ENCODE data around the gene MYH14. TPM values are rescaled to one million over a fixed set of nuclear protein-coding genes. Genes with fewer than 3 reads are reported as not detected.
A peak's percentile ranks its signal among the peaks of the same experiment; 100 is the strongest.

The MYH14 gene
- total RNA-seq, result 70.5 TPM

DNA sequence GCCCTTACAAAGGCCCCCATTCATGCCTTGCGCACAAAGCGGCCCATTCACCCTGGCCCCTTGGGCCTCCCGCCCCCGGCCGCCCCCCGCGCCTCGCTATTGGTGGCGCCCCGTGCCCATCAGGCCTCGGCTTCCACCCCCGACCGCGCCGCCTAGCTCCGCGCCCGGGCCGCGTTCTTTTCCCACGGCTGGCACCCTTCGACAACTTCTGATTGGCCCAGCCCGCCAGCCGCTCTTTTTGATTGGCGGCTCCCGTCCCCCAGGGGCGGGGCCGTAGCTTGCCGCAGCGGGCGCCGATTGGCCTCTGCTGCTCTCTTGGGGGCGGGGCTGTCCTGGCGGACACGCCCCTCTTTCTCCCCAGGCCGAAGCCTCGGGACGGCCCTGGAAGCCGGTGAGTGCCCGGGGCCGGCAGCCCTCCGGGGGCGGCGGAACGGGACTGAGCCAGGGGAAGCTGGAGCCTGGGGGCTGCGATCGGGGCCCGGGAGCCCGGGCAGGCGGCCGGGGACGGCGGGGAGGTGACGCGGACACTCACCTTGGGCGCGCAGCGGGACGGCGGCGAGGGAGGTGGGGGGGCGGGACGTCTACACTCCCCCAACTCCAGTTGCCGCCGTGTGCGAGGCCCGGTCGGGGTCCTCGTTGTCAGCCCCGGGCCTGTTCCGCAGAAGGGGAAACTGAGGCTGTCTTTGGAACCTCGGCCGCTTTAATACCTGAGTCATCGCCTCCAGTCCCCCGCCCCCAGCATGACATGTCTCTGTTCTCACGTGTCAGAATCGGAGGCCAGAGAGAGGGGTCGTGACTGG, at the start of gene MYH14:
Gene MYH14, plus strand, starts transcription at position 342 of the 800 bp plus-strand sequence. CDS start 6,744 bp downstream, outside the sequence.
- ATAC-seq (peak; percentile 81), DNase-seq (ENCODE audit: low spot score) (peak; percentile 97)

DNA sequence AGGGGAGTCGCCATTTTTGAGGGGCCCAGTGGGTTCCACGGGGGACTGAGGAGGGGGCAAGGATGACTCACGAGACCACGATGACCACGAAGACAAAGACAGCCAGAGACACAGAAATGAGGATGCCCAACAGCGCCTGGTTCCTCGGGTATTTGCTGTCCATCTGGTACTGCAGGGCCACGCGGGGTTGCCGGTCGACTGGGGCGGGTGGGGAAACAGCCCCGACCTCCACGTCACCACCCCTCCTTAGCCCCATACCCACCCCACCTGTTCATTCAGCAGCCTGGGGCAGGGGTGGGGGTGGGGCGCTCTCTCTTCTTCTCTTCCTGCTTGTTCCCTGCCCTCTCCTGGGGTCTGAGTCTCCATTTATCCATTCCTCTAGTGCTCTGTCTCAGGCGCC, 48.9 kb upstream of the MYH14 start:
- DNase-seq (ENCODE audit: low spot score) (no peak), ATAC-seq (no peak)

DNA sequence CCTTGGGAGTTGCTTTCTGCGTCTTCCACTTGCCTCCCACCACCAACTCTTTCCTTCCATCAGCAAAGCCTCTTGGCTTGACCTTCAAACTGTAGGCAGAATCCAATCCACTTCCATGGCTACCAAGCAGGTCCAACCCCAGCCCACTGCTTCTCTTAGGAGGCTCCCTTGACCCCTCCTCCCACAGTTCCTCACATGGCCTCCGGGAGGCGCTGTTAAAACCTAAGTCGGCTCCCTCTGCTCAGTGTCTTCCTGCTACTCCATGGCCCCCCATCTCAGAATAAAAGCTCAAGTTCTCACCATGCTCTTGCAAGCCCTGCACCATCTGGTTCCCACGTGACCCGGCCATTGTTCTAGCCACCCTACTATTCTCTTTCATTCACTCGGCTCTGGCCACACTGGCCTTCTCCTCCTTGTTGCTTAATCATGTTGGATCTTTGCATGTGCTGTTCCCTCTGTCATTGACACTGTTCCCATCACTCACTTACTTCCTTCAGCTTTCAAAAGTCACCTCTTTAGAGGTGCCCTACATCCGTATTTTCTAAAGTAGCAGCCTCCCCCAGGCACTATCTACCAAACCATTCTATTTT, 47.8 kb upstream of the MYH14 start:
- no peak for ATAC-seq
- no peak for DNase-seq (ENCODE audit: low spot score)

DNA sequence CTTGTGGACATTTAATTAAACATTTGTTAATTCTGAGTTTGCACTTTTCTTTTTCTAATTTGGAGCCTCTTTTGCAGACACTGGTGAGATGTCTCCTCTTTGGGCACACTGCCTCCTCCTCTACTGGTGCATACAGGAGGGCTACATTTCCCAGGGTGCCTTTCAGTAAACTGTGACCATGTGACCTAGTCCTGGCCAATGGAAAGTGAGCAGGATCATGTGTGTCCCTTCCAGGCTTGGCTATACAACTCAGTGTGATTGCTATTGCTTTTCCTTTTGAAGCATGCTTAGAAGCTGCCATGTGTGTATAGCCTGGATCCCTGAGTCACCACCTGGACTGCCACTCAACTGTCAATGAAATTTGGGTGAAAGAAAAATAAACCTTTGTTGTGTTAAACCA, 44.8 kb upstream of the MYH14 start:
- DNase-seq (ENCODE audit: low spot score) (no peak), ATAC-seq (no peak)

DNA sequence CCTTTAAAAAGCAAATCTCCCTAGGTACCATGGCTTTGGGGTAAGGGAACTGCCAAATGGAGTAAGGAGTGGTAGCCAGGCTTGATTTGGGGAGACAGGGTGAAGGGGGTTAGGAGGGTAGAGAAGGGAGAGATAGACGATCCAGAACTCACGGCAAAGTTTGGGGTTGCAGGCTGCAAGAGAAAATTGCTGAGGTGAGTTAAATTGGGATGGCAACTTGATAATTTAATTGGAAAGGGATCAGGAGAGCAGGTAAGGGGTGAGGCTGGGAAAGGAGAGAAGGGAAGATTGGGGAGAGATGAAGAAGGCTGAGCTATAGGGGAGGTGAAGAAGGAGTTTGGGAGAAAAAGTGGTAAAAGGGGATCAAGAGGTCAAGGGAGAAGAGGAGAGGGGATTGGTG, 44.3 kb upstream of the MYH14 start:
- DNase-seq (ENCODE audit: low spot score), result no peak
- ATAC-seq, result no peak

DNA sequence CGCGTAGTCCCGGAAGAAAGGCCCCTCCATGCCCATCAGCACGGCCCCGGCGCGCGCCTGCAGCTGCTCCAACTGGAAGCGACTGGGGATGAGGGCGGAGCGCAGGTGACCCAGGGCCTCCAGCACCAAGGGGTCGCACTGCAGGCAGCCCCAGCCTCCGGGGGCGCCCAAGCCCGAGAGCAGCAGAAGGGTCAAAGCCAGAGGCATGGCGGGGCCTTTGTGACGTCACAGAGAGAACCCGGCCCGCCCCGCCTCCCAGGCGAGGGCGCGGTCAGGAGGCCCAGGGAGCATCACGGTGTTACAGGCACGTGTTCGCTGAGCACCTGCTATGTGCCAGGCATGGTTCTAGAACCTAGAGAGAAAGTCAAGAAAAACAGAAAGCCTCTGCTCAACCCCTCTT, 40.4 kb upstream of the MYH14 start, which contains the start of gene IZUMO2:
Gene IZUMO2, minus strand, starts transcription at position 294 of the 400 bp plus-strand sequence. Its CDS starts 87 bp downstream, at position 207.
- no peak for DNase-seq (ENCODE audit: low spot score)
- no peak for ATAC-seq

DNA sequence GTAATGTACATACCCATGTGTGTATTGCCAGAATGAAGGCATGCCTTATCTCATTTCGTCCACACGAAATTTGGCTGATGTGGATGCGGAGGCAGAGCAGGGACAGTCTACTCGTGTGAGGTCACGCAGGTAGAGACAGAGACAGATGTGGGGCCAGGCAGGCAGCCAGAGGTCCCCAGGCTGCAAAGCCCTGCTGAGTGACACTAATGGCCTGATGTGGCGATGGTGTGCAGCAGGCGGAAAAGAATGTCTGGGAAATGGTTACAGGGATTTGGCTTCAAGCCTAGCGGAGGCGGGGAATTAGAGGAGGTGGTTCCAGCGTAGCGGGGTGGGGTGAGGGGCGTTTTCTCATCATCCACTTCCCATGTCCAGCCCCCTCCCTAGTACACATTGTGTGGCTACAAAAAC, 36.1 kb upstream of the MYH14 start:
- no peak for ATAC-seq
- no peak for DNase-seq (ENCODE audit: low spot score)

DNA sequence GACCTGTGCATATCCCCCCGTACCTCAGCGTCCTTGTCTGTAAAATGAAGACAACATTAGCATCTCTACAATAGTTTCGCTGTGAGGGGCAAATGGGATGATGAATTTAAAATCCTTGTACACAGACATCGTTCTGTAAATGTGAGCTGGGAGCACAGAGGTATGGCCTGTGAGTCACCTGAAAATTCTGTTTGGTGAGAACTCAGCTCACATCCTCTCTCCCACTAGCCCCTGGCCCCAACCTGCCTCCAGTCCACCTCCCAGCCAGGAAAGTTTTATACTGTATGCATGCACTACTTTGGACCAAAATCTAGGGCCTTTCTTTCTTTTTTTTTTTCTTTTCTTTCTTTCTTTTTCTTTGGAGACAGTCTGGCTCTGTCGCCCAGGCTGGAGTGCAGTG, 31.7 kb upstream of the MYH14 start:
- ATAC-seq (no peak), DNase-seq (ENCODE audit: low spot score) (no peak)

DNA sequence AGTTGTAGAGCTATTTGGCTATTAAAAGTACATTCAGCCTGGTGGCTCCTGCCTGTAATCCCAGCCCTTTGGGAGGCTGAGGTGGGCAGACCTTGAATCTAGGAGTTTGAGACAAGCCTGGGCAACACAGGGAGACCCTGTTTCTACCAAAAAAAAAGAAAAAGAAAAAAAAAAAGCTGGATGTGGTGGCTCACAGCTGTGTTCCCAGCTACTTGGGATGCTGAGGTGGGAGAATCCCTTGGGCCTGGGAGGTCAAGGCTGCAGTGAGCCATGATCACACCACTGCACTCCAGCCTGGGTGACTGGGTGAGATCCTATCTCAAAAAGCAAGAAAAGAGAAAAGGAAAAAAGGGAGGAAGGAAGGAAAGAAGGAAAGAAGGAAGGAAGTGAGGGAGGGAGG, 30.7 kb upstream of the MYH14 start:
- ATAC-seq (no peak), DNase-seq (ENCODE audit: low spot score) (no peak)

DNA sequence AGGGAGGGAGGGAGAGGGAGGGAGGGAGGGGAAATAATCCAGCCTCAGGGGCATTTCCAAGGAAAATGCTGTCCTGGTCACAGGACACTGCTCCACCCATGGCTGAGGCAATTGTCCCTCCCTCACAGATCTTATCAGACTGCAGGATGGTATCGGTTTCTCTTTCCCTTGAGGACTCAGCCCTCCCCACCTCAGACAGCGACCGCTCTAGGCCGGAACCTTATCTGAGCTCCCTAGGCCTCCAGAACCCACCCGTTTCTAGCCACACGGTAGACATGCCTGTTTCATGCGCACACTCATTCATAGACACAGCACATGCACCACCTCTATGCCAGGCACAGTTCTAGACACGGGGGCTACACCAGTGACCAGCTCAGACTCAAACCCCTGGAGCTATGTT, 30.3 kb upstream of the MYH14 start:
- no peak for DNase-seq (ENCODE audit: low spot score)
- peak; percentile 26 for ATAC-seq

DNA sequence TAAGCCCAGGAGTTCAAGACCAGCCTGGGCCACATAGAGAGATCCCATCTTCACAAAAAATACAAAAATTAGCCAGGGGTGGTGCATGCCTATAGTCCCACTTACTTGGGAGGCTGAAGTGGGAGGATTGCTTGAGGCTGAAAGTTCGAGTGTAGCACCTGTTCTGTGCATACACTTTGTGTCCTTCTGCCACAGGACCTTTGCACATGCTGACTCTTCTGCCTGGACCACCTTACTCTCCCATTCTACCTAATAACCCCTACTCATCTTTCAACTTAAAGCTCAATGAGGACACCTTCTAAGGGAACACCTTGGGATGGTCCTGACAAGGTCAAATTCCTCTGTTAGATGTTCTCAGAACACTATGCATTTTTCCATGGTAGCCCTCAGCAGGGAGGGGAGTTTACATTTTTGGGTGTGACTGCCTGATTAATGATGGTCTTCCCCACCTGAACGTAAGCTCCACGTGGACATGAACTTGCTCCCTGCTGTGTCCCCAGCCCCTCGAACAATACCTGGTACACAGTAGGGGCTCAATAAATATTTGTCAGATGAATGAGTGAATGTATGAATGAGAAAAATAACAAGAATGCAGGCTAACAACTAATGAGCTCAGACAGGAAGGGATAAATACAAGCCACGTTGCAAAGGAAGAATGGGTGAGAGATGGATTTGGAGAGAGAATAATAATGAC, 29.2 kb upstream of the MYH14 start:
- DNase-seq (ENCODE audit: low spot score) (no peak), ATAC-seq (no peak)

DNA sequence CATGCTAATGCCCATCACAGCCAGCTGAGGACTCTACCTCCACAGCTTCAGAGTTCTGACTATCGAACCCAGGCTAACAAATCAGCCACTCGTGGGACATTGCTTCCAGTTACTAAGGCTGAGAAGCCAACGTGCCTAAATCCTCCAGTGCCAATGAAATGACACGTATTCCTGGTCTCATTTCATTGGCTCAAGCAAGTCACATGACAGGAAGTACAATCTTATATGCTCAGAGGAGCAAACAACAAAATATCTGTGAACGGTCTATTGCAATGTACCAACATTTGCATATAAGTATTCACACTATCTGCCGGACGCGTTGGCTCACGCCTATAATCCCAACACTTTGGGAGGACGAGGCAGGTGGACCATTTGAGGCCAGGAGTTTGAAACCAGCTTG, 27.5 kb upstream of the MYH14 start:
- ATAC-seq (no peak), DNase-seq (ENCODE audit: low spot score) (no peak)

DNA sequence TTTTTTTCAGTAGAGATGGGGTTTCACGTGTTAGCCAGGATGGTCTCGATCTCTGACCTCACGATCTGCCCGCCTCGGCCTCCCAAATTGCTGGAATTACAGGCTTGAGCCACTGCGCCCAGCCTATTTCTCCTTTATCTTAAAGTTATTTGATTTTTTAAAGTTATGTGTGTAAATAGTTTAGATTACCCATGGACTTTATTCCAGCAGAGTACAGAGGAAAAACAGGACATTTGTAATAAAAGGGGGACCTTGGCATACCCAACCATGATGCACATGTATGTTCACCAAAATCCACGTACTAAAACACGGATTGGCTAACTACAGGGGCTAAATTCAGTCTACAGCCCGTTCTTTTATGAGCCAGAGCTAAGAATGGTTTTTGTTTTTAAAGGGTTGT, 26.6 kb upstream of the MYH14 start:
- ATAC-seq (no peak), DNase-seq (ENCODE audit: low spot score) (no peak)

DNA sequence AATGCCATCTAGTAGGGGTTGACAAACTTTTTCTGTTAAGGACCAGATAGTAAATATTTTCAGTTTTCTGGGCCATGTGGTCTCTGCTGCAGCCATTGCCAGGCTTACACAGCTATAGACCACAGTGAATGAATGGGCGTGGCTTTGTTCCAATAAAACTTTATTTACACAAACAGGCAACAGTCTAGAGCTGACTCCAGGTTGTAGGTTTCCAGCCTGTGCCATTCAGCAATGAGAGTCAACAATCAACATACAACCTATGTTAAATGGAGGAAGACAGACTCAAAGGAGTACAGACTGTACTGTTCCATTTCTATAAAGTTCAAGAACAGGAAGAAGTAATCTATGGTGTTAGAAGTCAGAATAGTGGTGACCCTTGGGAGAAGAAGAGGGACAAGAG, 25.1 kb upstream of the MYH14 start:
- ATAC-seq, result no peak

DNA sequence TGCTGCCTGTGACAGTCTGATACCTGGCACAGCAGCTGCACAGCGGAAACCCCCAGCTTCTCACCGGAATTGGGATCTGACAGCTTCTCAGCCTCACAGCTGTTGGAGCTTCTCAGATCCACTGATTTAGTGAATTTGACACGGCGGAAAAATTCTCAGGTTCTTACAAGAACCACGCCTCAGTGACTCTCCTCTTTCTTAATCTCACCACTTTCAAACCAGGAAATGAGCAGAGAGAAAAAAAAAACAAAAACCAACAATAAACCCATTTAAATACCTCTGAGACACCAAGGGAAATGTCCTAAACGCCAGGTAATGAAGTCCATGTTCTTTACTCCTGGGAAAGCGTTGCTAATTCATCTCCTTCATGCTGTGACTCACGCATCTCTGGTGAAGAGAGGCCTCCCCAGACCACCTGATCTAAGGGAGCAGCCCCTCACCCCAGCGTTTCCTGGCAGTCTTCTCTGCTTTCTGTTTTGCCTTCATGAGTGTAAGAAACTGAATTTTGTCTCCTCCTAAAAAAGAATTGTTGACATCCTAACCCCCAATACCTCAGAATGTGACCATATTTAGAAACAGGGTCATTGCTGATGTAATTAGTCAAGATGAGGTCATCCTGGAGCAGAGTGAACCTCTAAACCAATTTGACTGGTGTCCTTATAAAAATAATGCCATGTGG, 24.4 kb upstream of the MYH14 start:
- ATAC-seq (no peak), DNase-seq (ENCODE audit: low spot score) (no peak)

More for the DNA sequence above, 25.1 kb upstream of the MYH14 start:
- no peak for DNase-seq (ENCODE audit: low spot score)

DNA sequence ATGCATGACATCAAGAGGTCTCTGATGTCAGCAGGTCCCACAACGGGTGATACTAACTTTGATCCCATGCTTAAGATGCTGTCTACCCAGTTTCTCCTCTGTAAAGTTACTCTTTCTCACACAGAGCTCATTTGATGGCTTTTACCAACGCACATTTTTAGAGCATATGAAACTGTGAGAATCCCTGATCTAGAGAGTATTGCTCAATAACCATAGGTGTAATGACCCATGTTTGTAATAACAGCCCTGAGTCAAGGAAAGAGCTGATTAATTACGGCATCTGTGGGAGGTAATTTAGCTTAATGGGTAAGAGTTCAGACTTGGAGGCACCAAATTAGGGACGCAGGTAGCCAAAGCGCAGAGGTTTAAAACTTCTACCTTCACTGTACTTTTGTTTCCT, 22.3 kb upstream of the MYH14 start:
- DNase-seq (ENCODE audit: low spot score) (no peak), ATAC-seq (no peak)

DNA sequence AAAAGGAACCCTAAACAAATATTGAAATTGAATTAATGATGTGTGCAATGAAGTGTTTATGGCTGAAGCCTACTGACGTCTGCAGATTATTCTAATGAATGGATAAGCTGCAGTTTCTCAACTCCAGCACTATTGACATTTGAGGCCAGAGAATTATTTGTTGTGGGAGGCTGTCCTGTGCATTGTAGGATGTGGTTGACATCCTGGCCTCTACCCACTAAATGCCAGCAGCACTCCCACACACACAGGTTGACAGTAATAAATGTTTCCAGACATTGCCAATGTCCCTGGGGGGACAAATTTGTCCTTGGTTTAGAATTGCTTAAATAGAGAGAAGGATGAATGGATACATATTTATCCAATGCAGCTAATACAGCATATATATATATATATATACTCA, 19.2 kb upstream of the MYH14 start:
- no peak for ATAC-seq

DNA sequence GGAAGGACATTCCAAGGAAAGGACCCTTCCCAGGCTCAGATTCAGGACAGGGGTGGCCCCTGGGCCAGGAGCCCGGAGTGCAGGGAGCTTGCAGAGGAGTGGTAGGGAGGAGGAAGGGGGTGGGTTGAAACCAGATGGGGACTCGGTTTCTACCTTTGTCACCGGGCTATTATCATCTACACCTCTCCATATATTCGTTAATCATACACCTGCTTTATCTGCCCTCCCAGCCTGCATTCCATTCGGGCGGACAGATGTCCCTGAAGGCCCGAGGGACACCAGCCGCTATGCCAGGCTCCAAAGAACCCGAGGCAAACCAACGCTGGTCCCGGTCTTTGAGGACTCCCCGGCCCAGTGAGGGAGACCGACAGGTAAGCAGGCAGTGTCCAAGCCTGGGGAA, 15.5 kb upstream of the MYH14 start:
- no peak for ATAC-seq

More for the DNA sequence above, 19.2 kb upstream of the MYH14 start:
- DNase-seq (ENCODE audit: low spot score), result no peak

DNA sequence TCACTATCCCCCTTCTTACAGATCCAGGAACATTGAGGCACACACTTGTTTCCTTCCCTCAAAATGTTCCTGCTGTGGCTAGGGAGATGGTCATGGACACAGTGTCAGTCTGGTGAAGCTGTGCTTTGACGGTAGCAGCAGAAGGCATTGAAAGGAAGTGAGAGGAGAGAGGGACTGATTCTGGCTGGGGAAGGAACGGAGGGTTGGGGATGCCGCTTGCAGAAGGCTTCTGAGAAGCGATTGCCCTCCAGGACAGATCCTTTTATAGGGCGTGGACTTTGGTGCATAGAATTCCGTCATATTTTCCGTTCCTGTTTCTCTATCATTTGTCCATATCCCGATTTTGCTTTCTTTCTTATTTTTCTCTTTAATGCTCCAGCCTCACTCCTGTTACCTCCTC, 14.1 kb upstream of the MYH14 start:
- ATAC-seq, result no peak
- no peak for DNase-seq (ENCODE audit: low spot score)

More for the DNA sequence above, 15.5 kb upstream of the MYH14 start:
- DNase-seq (ENCODE audit: low spot score), result no peak

DNA sequence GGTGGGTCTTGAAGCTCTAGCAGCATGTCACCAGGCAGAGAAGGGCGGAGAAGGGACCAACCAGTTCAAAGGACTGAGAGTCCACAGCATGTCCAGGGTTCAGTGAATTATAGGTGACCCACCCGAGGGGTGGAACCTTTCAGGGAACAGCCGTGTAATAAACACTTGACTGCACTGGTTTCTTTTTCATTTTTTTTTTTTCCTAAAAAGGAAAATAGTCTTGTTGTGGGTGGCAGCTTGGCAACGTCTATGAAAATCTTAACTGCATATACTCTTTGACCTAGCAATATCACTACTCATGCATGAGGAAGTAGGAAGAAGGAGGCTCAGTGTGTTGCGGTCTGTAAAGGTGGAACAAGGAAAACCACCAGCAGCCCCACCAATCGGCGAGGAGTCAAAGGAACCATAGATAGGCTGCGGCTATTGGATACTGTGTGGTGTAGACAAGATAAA, 13.0 kb upstream of the MYH14 start:
- no peak for DNase-seq (ENCODE audit: low spot score)
- no peak for ATAC-seq

DNA sequence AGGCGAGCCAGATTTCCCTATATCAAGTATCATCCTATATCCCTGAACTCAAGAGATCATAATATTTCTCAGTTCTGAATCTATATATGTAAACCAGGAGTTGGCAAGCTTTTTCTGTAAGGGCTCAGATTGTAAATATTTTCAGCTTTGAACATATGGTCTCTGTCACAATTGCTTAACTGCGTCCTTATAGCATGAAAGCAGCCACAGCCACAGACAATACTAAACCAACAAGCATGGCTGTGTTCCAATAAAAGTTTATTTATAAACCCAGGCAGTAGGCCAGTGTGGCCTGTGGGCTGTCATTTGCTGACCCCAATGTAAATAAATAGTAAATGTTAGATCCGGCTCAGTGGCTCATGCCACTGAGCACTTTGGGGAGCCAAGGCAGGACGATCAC, 12.2 kb upstream of the MYH14 start:
- DNase-seq (ENCODE audit: low spot score) (no peak), ATAC-seq (no peak)
